Astrocyte of the cerebellum (primary cell): ENCODE results near the gene DISP3.

Experiments
- DNase-seq: peaks from one replicate; pipeline ENCODE4 v3.0.0-alpha.2; 2011; ENCODE audit warnings: low read depth
- H3K4me3 ChIP-seq: 2 replicates; pipeline ENCODE4 v1.5.1; 2011; ENCODE audit warnings: mild to moderate bottlenecking, low read depth, low read length, moderate library complexity
- in situ Hi-C: cut with HindIII; loops from 2 replicates; pipeline ENCODE4 v1.10.0; 2017; ENCODE audit warnings: low sequenced_read_pairs
- TF ChIP-seq, protein P1 (sequence below): IDR thresholded peaks from 2 replicates; pipeline ENCODE4 v1.5.1; 2012; ENCODE audit warnings: low read length, low read depth, moderate library complexity, mild to moderate bottlenecking; ENCODE audit errors: missing control alignments

Gene DISP3

DNA sequence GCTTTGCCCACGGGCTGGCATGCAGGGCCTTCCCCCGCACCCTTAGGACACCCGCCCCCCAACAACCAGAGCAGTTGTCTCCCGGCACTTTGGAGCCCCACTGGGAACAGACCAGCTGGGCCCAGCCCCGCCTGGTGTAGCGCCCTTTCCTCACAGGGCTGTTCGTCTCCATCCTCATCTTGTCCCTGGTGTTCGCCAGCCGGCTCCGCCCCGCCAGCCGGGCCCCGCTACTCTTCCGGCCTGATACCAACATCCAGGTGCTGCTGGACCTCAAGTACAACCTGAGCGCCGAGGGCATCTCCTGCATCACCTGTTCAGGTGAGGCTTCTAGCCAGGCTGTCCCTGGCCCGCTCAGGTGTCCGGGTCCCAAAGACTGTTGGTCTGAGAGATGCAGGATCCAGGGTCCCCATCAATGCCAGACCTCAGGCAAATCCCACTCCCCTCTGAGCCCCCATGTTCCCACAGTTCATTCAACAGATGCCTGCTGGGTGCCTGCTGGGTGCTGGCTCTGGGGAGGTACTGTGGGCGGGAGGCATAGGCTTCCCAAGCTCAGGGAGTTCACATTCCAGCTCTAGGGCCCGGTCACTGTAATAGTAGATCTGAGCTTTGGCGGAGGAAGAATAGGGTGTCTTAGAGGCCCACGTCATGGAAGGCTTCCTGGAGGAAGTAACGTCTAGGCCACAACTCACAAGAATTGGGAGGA lies 41.7 kb downstream of the DISP3 start:
- no peak for DNase-seq
- in situ Hi-C loops: no loop called here
- no peak overlapping the region for H3K4me3 ChIP-seq
- TF ChIP-seq, protein P1, sequence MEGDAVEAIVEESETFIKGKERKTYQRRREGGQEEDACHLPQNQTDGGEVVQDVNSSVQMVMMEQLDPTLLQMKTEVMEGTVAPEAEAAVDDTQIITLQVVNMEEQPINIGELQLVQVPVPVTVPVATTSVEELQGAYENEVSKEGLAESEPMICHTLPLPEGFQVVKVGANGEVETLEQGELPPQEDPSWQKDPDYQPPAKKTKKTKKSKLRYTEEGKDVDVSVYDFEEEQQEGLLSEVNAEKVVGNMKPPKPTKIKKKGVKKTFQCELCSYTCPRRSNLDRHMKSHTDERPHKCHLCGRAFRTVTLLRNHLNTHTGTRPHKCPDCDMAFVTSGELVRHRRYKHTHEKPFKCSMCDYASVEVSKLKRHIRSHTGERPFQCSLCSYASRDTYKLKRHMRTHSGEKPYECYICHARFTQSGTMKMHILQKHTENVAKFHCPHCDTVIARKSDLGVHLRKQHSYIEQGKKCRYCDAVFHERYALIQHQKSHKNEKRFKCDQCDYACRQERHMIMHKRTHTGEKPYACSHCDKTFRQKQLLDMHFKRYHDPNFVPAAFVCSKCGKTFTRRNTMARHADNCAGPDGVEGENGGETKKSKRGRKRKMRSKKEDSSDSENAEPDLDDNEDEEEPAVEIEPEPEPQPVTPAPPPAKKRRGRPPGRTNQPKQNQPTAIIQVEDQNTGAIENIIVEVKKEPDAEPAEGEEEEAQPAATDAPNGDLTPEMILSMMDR: no peak

DNA sequence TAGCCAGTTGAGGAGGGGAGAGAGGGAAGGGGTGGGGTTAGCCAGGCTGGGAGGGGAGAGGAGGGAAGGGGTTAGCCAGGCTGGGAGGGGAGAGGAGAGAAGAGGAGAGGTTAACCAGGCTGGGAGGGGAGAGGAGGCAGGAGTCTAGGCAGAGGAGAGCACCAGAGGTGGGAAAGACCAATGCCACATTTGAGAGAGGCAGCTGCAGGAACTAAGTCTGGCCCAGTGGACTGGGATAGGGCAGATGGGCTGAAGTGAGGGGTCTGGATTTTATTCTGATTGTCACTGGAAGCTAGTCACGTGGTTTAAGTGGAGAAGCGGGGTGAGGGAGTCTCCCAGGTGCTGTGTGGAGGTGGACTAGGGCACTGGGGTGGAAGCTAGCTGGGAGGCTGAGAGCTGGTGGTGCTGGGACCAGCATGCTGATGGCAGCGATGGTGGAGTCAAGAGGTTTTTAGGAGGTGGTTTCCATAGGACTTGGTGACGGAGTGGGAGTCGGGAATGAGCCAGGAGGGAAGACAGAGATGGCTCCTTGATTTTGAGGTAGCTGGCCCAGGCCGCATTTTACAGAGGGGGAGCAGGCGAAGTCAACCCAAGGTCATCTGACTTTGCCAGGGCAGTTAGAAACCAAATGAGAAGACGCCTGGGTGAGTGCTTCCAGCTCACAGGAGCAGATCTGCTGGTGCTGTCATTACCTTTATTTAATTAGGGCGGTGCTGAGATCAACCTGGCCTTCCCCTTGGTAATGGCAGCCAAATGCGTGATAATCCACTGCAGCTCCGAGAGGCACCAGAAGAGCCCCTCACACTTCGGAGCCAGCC lies 42.8 kb downstream of the DISP3 start:
- TF ChIP-seq, protein P1: no peak
- DNase-seq: no peak
- in situ Hi-C loops: no loop called here
- no peak overlapping the region for H3K4me3 ChIP-seq

DNA sequence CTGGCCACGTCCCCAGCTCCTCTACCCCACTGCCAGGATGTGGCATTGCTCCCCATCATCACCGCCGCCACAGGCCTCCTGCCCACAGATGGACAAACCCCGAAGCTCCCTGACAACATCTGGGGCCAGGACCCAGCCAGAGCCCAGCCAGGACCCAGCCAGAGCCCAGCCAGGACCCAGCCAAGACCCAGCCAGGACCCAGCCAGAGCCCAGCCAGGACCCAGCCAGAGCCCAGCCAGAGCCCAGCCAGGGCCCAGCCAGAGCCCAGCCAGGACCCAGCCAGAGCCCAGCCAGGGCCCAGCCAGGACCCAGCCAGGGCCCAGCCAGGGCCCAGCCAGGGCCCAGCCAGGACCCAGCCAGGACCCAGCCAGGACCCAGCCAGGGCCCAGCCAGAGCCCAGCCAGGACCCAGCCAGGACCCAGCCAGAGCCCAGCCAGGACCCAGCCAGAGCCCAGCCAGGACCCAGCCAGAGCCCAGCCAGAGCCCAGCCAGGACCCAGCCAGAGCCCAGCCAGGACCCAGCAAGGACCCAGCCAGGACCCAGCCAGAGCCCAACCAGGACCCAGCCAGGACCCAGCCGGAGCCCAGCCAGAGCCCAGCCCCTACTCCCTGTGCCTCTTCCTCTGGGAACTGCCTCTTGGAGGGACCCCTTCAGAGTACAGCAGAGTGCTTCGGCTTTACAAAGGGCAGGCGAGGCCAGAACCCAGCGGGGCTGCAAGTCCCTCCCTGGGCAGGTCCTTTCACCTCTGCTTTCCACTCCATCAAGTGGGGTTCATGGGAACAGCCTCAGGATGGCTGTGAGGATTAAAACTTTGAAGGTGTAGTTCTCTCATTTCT lies 43.7 kb downstream of the DISP3 start:
- H3K4me3 ChIP-seq: no peak overlapping the region
- TF ChIP-seq, protein P1: no peak
- no peak for DNase-seq
- in situ Hi-C loops: no loop called here

DNA sequence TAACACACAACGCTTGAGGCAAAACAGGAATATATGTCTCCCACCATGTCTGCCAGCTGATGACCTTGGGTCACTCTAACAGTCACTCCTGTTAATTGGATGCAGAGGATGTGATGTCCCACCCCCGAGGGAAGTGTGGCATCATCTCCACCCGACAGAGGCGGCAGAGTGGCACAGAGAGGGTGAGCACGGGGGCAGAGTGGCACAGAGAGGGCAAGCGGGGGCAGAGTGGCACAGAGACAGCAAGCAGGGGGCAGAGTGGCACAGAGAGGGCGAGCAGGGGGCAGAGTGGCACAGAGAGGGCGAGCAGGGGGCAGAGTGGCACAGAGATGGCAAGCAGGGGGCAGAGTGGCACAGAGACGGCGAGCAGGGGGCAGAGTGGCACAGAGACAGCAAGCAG lies 44.3 kb downstream of the DISP3 start:
- DNase-seq: no peak
- in situ Hi-C loops: no loop called here

DNA sequence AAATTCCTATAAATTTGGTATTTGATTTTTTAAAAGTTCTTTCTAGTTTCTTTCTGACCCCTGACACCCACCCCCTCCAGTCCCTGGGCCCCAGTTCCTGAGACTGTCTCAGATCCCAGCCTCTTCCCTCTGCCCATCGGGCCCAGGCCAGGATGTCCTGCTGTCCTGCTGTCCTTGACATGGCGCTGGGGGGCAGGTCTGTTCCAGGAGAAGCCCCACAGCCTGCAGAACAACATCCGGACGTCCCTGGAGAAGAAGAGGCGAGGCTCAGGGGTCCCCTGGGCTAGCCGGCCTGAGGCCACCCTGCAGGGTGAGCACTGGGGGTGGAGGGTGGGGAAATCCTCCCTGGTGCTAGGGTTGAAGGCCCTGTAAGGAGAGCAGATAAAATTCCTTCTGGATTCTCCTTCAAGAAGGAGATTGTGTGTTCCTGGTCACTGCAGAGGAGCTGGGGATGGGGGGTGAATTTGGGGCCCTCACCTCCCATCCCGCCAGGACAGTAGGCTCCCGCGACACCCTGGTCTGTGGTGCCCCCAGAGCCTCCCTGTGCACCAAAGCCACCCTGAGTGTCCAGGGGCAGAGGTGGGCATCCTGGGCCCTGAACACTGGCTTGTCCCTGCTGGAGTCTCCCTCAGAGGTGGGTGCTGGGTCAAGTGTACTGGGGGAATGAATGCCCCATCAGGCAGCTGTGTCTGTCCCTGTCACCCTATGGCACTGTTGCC lies 45.0 kb downstream of the DISP3 start:
- in situ Hi-C loops: no loop called here
- no peak for DNase-seq
- no peak overlapping the region for H3K4me3 ChIP-seq
- TF ChIP-seq, protein P1: no peak

More for the DNA sequence above, 44.3 kb downstream of the DISP3 start:
- TF ChIP-seq, protein P1: no peak
- H3K4me3 ChIP-seq: no peak overlapping the region
